ENCODE data around the gene IL2RA. TPM values are rescaled to one million over a fixed set of nuclear protein-coding genes. Genes with fewer than 3 reads are reported as not detected.

The IL2RA gene
- total RNA-seq, result not detected in 2 replicates

GRCh38 chr10:6062101-6062771 is at the start of gene IL2RA:
TSS of gene IL2RA (minus strand) at chr10:6062367. CDS start at chr10:6062151, 216 bp downstream.
- TF ChIP-seq, protein P1, sequence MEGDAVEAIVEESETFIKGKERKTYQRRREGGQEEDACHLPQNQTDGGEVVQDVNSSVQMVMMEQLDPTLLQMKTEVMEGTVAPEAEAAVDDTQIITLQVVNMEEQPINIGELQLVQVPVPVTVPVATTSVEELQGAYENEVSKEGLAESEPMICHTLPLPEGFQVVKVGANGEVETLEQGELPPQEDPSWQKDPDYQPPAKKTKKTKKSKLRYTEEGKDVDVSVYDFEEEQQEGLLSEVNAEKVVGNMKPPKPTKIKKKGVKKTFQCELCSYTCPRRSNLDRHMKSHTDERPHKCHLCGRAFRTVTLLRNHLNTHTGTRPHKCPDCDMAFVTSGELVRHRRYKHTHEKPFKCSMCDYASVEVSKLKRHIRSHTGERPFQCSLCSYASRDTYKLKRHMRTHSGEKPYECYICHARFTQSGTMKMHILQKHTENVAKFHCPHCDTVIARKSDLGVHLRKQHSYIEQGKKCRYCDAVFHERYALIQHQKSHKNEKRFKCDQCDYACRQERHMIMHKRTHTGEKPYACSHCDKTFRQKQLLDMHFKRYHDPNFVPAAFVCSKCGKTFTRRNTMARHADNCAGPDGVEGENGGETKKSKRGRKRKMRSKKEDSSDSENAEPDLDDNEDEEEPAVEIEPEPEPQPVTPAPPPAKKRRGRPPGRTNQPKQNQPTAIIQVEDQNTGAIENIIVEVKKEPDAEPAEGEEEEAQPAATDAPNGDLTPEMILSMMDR (IDR thresholded peaks at IDR 0.05; ENCODE audit: extremely low read depth, low read depth, low read length), result no peak
- Histone ChIP-seq H3K4me2 (ENCODE audit: insufficient read depth, low read length) (no peak within 1 kb of the TSS), H4K20me1 (ENCODE audit: insufficient read depth, low read length) (no peaks in the 10 kb centered on the region), H3K27ac (ENCODE audit: low read depth, low read length) (no peak within 1 kb of the TSS), H3K4me1 (ENCODE audit: insufficient read depth, low read length) (no peaks in the 10 kb centered on the region), H3K27me3 (ENCODE audit: insufficient read depth, low read length) (peaks cover 21% of the 10 kb centered on the region), H3K4me3 (ENCODE audit: insufficient read depth, low read length) (no peak within 1 kb of the TSS), H3K79me2 (ENCODE audit: insufficient read depth, low read length) (no peaks in the 10 kb centered on the region), H2AFZ (ENCODE audit: low read length) (no peak within 1 kb of the TSS), H3K36me3 (ENCODE audit: insufficient read depth, low read length) (no peaks in the 10 kb centered on the region), H3K9me3 (ENCODE audit: low read depth, low read length) (no peaks in the 10 kb centered on the region)
- DNase-seq (ENCODE audit: insufficient read length, low spot score, missing footprints), result no peak

- TF ChIP-seq, protein P1 (IDR thresholded peaks at IDR 0.05; ENCODE audit: extremely low read depth, low read depth, low read length), result no peak
- Histone ChIP-seq H3K9me3 (ENCODE audit: low read depth, low read length) (no peaks in the 10 kb centered on the region), H3K27me3 (ENCODE audit: insufficient read depth, low read length) (no peaks in the 10 kb centered on the region), H3K27ac (ENCODE audit: low read depth, low read length) (no peak overlapping the region), H2AFZ (ENCODE audit: low read length) (no peak overlapping the region), H3K4me2 (ENCODE audit: insufficient read depth, low read length) (no peak overlapping the region), H3K4me1 (ENCODE audit: insufficient read depth, low read length) (peaks cover 11% of the 10 kb centered on the region), H3K4me3 (ENCODE audit: insufficient read depth, low read length) (no peak overlapping the region), H3K36me3 (ENCODE audit: insufficient read depth, low read length) (peaks cover 66% of the 10 kb centered on the region), H4K20me1 (ENCODE audit: insufficient read depth, low read length) (peaks cover 8% of the 10 kb centered on the region), H3K79me2 (ENCODE audit: insufficient read depth, low read length) (peaks cover 8% of the 10 kb centered on the region)
- no peak for DNase-seq (ENCODE audit: insufficient read length, low spot score, missing footprints)
These were observed 48.0 kb upstream of the IL2RA start for GRCh38 chr10:6110136-6110535.

- peaks cover 8% of the 10 kb centered on the region for H4K20me1 ChIP-seq (ENCODE audit: insufficient read depth, low read length)
These were observed 47.2 kb upstream of the IL2RA start for GRCh38 chr10:6109444-6109775.

More at GRCh38 chr10:6109444-6109775, 47.2 kb upstream of the IL2RA start:
- H3K79me2 ChIP-seq (ENCODE audit: insufficient read depth, low read length), result peaks cover 8% of the 10 kb centered on the region
- no peak overlapping the region for H3K4me3 ChIP-seq (ENCODE audit: insufficient read depth, low read length)
- no peak overlapping the region for H2AFZ ChIP-seq (ENCODE audit: low read length)
- peaks cover 4% of the 10 kb centered on the region for H3K4me1 ChIP-seq (ENCODE audit: insufficient read depth, low read length)
- H3K9me3 ChIP-seq (ENCODE audit: low read depth, low read length), result no peaks in the 10 kb centered on the region
- peaks cover 68% of the 10 kb centered on the region for H3K36me3 ChIP-seq (ENCODE audit: insufficient read depth, low read length)
- DNase-seq (ENCODE audit: insufficient read length, low spot score, missing footprints), result no peak
- H3K27ac ChIP-seq (ENCODE audit: low read depth, low read length), result no peak overlapping the region
- H3K27me3 ChIP-seq (ENCODE audit: insufficient read depth, low read length), result no peaks in the 10 kb centered on the region
- TF ChIP-seq, protein P1 (IDR thresholded peaks at IDR 0.05; ENCODE audit: extremely low read depth, low read depth, low read length), result no peak
- H3K4me2 ChIP-seq (ENCODE audit: insufficient read depth, low read length), result no peak overlapping the region
